HG03095 (cell line): Measurements from ENCODE around the gene AP1S3.
"Not testable (repeated sequence)": the region's sequence is repeated elsewhere in the genome, so short reads cannot be mapped to it uniquely, and the experiment has no call there.

Experiments
- ATAC-seq: cut with Tn5 transposase; IDR thresholded peaks from one replicate; pipeline ENCODE4 v1.9.1; 2021; ENCODE audit warnings: moderate library complexity; ENCODE audit not compliant: unreplicated experiment

The AP1S3 gene

GRCh38 chr2:223805008-223805407 lies 32.4 kb downstream of the AP1S3 start:
- no peak for ATAC-seq

DNA sequence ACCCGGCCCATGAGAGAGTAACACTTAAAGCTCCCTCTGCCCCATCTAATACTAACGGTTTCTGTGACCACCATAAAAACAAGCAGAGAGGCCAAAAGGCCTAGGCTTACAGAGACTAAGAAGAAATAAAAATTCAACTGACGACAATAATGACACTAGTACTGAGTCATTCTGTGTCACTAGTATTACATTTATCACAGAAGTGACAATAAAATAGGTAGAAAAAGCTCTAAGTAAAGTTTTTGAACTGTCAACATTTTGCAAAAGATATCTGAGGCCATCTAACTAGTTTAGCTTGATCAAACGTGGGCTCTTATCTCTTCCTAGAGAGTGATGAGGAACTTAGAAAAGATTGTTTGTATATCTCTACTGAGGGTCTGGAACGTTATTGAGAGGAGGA lies 35.6 kb downstream of the AP1S3 start:
- no peak for ATAC-seq

GRCh38 chr2:223800908-223801307 lies 36.5 kb downstream of the AP1S3 start:
- ATAC-seq = no peak

GRCh38 chr2:223797811-223798721 lies 39.3 kb downstream of the AP1S3 start:
- peak; percentile 99 for ATAC-seq

GRCh38 chr2:223797037-223797436 lies 40.3 kb downstream of the AP1S3 start:
- no peak for ATAC-seq

- no peak for ATAC-seq
Observed at GRCh38 chr2:223789423-223789822, 48.0 kb downstream of the AP1S3 start.

DNA sequence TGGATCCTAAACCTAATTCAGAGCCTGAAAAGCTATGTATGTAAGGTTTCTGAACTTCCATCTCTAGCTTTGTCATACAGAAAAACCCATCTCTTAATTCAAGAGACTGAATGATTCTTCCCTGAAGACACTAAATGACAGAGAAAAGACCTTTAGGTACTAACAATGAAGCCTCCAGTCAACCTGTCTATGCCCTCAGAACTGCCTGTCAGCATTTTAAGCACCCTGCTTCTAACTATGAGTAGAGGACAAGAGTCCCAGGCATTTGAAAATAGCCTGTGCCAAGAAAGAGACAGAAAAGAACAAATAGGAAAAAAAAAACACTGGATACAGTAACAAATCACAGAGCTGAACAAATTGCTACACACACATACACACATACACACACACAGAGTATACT lies 48.6 kb downstream of the AP1S3 start:
- ATAC-seq = no peak

DNA sequence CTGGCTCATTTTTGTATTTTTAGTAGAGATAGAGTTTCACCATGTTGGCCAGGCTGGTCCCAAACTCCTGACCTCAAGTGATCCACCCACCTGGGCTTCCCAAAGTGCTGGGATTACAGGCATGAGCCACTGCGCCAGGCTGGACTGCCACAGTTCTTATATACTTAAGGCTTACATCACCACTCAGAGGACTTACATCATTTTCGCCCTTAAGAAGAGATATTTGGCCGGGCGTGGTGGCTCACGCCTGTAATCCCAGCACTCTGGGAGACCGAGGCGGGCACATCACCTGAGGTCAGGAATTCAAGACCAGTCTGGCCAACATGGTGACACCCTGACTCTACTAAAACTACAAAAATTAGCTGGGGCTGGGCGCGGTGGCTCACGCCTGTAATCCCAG lies 49.3 kb downstream of the AP1S3 start:
- ATAC-seq = not testable (repeated sequence)

GRCh38 chr2:223787358-223787757 lies 50.0 kb downstream of the AP1S3 start:
- no peak for ATAC-seq

DNA sequence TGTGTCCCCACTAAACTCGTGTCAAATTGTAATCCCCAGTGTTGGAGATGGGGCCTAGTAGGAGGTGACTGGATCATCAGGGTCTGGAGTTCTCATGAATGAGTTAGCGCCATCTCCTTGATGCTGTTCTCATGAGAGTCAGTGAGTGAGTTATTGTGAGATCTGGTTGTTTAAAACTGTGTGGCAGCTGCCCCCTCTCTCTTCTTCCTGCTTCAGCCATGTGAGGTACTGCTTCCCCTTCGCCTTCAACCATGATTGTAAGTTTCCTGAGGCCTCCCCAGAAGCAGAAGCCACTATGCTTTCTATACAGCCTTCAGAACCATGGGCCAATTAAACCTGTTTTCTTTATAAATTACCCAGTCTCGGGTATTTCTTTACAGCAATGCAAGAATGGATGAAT lies 50.4 kb downstream of the AP1S3 start:
- no peak for ATAC-seq

- no peak for ATAC-seq
Observed at GRCh38 chr2:223786236-223786635, 51.1 kb downstream of the AP1S3 start.

GRCh38 chr2:223784221-223784772 lies 53.1 kb downstream of the AP1S3 start:
- no peak for ATAC-seq

- no peak for ATAC-seq
Observed at GRCh38 chr2:223782629-223783028, 54.8 kb downstream of the AP1S3 start.

DNA sequence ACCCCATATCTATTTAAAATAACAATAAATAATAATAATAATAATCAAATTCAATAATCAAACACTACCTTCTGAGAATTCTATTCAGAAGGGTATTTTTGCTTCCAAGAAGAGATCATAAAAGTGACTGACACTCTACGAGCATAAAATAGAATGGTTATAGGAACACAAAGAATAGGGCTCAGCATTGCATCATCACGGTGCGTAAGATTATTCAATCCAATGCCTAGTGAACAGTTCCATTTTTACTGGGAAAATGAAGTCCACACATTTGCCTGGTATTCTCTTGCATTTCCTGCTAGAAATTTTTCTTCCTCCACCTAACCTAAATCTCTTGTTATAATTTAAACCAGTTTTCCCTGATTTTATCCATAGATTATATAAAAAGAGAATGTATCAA lies 55.8 kb downstream of the AP1S3 start:
- ATAC-seq = no peak

DNA sequence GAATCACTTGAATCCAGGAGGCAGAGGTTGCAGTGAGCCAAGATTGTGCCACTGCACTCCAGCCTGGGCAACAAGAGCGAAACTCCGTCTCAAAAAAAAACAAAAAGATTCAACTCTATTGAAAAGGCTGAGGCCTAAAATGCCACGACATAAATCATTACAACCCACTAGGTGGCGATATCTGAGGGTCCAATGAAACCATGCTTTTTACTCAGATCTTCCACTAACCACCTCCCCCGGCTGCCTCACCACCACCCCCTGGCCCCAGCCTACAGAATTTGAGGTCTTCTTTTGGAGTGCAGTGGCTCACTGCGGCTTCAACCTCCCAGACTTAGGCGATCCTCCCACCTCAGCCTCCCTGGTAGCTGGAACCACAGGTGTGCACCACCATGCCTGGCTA lies 57.5 kb downstream of the AP1S3 start:
- peak; percentile 62 for ATAC-seq

GRCh38 chr2:223774193-223774592 lies 63.2 kb downstream of the AP1S3 start:
- no peak for ATAC-seq

GRCh38 chr2:223772363-223772762 lies 65.0 kb downstream of the AP1S3 start:
- no peak for ATAC-seq

DNA sequence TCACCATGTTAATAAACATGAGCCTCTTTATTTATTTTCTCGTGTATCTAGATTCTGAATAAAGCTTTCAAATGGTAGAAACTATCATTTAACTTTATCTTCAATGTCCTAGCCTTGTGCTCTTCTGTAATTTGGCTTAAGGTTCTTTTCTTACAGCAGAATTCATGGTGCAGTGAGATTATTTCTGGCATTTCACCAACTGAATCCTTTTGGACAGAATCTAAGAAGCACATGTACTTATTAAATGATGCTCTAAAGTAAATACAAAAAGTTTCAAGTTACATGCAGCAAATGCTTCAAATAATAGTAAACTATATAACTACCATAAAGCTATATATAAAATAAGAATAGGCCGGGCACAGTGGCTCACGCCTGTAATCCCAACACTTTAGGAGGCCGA lies 65.9 kb downstream of the AP1S3 start:
- ATAC-seq = no peak

DNA sequence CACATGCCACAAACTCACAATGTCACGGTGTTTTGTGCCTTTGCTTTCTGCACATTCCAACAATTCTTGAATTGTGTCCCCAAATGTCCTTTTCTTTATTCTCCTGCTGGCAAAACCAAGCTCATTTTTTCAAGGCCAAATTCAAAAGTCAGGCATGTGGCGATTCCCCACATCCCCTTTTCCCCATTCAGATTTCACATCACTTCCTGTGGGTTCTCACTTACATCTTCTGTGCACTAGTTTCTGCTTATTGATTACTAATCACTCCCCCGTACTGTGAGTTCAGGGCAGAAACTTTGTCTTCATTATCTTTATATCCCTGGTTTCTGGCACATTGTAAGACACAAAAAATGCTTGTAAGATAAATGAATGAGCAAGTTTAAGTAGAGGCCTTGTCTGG lies 69.2 kb downstream of the AP1S3 start:
- ATAC-seq = no peak

DNA sequence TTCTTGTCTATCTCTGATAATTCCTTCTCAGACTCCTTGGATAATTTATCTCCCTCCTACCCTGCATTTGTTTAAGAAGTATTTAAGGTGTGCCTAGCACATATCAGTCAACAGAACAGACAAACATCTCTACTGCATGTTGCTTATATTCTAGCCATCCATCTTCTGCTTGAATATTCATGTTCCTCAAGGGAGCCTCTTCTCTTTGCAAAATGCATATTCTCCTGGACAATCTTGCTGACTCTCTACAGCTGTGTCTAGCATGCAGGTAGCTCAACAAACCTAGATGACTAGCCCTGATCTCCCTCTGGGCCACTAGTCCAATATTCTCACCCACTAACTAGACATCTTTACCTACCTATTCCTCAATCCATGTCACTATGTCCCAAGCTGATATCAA lies 70.0 kb downstream of the AP1S3 start:
- no peak for ATAC-seq

- ATAC-seq = no peak
Observed at GRCh38 chr2:223765221-223765785, 72.1 kb downstream of the AP1S3 start.

DNA sequence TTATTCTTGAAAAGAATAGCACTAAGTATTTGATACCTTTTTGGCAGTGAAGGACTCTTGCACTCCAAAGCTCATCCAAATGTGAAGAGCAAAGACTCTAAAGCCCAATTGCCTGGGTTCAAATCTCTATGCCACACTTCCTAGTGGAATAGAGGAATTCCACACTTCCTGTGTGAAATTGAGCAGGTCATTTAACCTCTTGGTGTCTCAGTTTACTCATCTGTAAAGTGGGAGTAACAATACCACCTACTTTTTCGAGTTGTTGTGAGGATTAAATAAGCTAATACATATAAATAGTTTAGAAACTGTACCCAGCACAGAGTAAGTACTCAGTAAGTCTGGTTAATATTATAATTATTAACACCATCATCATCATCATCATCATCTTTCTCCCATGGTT lies 72.6 kb downstream of the AP1S3 start:
- no peak for ATAC-seq
